Endothelial cell of hepatic sinusoid (primary cell): ENCODE data around the gene CAMK1D.

Experiments used
- in situ Hi-C: cut with HindIII; loops from 2 replicates; pipeline ENCODE4 v1.10.0; 2017; ENCODE audit warnings: low sequenced_read_pairs

CAMK1D gene

DNA sequence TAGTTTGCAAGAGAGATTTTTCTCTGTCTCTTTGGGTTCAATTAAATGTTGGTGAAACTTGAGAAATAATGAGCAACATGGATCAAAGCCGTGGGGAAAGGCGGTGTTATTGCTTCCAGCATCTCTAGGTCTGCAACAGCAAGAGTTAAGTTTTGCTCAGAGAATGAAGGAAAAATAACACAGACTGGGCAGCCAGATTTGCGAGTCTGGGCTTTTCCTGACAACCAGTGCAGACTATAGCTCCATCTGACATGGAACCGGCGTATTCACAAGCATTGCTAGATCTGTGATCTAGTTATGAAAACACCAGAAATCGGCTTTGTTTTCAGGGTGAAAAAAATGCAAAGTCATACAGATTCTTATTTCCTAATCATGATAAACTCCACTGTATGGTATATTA lies 110.4 kb downstream of the CAMK1D start:
- in situ Hi-C loops, result no loop called here

- in situ Hi-C loops, result no loop called here
These were observed 114.1 kb downstream of the CAMK1D start for GRCh38 chr10:12463459-12463838.

GRCh38 chr10:12465385-12466136 lies 116.2 kb downstream of the CAMK1D start:
- in situ Hi-C loops, result no loop called here

GRCh38 chr10:12466704-12467305 lies 117.5 kb downstream of the CAMK1D start:
- in situ Hi-C loops, result no loop called here

- in situ Hi-C loops, result no loop called here
These were observed 120.0 kb downstream of the CAMK1D start for GRCh38 chr10:12469345-12469744.

- in situ Hi-C loops, result no loop called here
These were observed 121.4 kb downstream of the CAMK1D start for GRCh38 chr10:12470719-12471118.

DNA sequence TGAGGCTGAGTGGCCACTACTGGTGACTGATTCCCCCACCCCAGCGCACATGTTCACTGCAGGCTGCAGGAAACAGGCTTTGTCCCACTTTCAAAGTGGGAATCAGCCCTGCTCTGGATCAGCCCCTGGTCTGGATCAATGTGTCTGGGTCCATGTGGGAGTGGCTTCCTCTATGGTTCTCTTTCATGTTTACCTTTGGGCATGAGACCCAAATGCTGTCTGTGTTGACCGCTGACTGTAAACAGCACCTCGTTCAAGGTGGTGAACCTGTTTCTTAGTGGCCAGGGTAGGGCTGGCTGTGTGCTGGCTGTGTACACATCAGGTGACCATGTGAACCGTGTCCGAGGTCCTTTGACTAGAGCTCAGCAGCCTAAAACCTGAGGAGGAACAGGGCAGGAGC lies 121.8 kb downstream of the CAMK1D start:
- in situ Hi-C loops, result no loop called here

DNA sequence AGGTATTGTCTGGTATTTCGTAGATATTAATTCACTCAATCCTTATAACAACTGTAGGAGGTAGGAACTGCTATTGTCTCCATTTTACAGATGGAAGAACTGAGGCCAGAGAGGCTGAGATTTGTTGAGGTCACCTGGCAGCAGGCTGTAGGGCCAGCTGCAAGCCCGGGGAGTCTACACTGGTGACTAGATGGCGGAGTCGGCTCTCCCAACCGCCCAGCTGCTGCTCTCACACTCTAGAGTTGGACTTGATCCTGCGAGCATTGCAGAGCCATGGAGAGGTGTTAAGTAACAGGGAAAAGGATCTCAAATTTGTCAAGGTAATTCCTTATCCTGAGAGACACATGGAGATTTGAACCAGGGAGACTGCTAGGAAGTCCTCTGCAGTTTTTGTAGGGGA lies 124.1 kb downstream of the CAMK1D start:
- in situ Hi-C loops, result no loop called here

GRCh38 chr10:12474727-12475412 lies 125.5 kb downstream of the CAMK1D start:
- in situ Hi-C loops, result no loop called here

- in situ Hi-C loops, result no loop called here
These were observed 127.3 kb downstream of the CAMK1D start for GRCh38 chr10:12476656-12477055.

DNA sequence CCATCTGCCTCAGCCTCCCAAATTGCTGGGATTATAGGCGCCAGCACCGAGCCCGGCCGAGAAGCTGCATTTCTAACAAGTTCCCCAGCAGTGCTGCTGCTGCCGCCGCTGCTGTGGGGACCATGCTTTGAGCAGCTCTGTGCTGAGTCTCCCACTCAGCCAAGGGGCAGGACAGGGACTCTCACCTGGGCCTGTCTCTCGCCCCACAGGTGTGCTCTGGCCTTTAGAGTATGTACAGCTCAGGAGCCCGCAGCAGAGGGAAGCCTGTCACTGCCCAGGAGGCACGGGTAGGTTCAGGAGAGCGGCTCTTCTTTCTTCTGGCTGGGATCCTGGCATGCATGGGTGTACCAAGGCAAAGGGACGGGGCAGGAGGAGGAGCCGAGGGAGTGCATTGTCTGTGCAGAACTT lies 130.1 kb downstream of the CAMK1D start:
- in situ Hi-C loops, result no loop called here

- in situ Hi-C loops, result no loop called here
These were observed 130.6 kb downstream of the CAMK1D start for GRCh38 chr10:12479924-12480323.

DNA sequence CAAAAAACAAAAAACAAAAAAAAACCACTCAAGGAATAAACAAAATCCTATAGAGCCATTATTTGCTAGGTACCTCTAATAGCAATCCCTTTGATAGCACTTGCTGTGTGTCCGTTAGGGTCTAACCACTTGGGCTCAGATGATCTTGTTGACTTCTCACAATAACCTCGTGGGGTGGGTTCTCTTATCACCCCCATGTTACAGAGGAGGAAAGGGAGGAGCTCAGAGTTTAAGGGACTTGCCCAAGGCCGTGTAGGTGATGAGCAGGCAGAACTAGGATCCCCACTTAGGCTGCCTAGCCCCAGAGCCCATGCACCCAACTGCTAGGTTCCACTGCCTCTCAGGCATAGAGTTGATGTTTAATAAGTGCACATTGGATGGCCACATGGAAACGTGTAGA lies 131.1 kb downstream of the CAMK1D start:
- in situ Hi-C loops, result no loop called here

- in situ Hi-C loops, result no loop called here
These were observed 132.6 kb downstream of the CAMK1D start for GRCh38 chr10:12481924-12482323.

DNA sequence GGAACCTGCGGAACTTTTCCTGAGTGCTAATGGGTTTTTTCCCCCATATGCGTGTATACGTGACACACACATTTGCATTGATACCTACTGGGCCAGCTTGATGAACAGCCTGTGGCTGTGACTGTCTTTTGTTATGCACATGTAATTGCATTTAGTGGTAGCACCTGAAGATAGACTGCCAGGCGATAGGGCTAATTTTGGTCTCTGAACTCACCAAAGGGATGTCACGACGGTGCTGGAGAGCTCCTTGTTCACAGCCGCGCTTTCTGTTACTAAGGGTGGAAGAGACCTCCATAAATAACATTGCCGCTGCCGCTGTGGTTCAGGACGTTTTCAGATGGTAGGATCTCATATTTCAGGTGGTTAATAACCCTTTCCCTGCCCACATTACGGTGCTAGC lies 133.2 kb downstream of the CAMK1D start:
- in situ Hi-C loops, result no loop called here

DNA sequence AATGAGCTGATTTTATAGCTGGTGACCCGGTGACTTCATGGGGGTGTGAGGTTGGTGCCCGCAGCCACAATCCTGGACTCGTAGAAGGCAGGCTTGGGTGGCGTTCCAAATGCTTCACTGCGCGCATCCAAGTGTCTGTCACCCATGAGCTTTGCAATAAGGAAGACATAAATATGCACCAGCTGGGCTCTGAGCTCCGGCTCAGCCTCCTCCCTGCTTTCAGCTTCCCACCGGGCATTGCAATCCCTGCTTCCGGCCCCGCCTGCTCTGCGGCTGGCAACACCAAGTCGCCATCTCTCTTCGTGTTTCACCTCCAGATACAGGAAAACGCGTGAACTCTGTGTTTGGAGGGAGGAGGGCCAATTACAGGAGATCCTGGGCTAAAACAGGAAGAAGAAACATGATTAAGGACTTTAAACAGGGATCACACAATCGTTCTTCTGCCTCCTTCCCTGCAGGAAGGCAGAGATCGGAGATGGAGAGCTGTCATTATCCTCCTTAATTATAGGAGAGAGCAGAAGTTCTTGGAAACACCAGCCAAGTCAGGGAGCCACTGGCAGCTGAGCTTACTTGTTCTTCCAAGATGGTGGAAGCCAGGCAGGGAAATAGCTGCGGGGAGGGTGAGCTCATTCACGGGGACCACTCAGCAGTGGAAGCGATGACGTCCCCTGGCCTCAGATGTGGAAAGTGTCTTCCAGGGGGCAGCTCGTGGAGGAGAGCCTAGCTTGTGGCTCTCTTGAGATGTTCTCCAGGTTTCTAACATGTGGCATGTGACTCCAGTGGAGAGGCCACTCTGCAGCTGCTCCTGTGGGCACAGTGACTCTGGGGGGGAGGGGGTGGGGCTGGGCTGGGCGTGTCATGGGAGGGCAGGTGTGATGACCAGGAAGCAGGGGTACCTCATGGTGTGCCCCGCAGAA lies 134.9 kb downstream of the CAMK1D start:
- in situ Hi-C loops, result no loop called here

- in situ Hi-C loops, result no loop called here
These were observed 135.8 kb downstream of the CAMK1D start for GRCh38 chr10:12484941-12485805.

GRCh38 chr10:12487366-12487765 lies 138.0 kb downstream of the CAMK1D start:
- in situ Hi-C loops, result no loop called here

- in situ Hi-C loops, result no loop called here
These were observed 139.3 kb downstream of the CAMK1D start for GRCh38 chr10:12488626-12489025.

DNA sequence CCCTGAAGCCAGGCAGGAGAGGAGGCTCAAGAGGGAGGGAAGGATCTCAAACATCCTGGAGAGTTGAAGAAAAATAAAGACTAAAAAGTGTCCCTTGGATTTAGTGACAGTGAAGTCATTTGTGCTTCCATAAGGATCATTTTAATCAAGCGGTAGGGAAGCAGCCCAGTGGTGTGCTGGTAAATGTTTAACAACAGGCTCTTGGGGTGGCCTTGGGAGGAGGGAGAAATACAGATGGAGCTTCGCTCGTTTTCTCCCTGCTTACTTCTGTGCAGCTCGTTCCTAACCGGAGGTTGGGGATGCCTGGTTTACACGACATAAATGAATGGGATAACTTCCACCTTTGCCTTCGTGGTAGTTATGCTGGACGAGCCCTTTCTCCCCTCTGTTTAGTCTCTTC lies 140.0 kb downstream of the CAMK1D start:
- in situ Hi-C loops, result no loop called here
